Fibroblast of the aortic adventitia (primary cell): ENCODE data around the gene COL4A4. TPM values are rescaled to one million over a fixed set of nuclear protein-coding genes. Genes with fewer than 3 reads are reported as not detected.
A peak's percentile ranks its signal among the peaks of the same experiment; 100 is the strongest.

Source experiments
- DNase-seq: peaks from one replicate; pipeline ENCODE4 v3.0.0-alpha.2; 2010; ENCODE audit warnings: low read depth
- H3K4me3 ChIP-seq: 2 replicates; pipeline ENCODE4 v1.5.1; 2011; ENCODE audit warnings: low read depth, mild to moderate bottlenecking, control low read depth, low read length, moderate library complexity
- CTCF ChIP-seq: IDR thresholded peaks from 2 replicates; pipeline ENCODE4 v1.5.1; 2011; ENCODE audit warnings: mild to moderate bottlenecking, low read length, control low read depth, inconsistent platforms; ENCODE audit not compliant: insufficient read depth
- total RNA-seq: library from RNA; depleted of rRNA; stranded (reverse); fragments of >200 nt; gene quantifications from 2 replicates; pipeline ENCODE4 v1.2.3, GENCODE V29; 2012; ENCODE audit warnings: low replicate concordance

Gene COL4A4
- total RNA-seq, 1 donor, result 2.6 TPM

- H3K4me3 ChIP-seq, result no peak overlapping the region
- TF ChIP-seq CTCF, result no peak
- DNase-seq, result peak; percentile 74
Observed at GRCh38 chr2:226995625-226996041, 168.4 kb downstream of the COL4A4 start.

- no peak overlapping the region for H3K4me3 ChIP-seq
- no peak for TF ChIP-seq CTCF
- DNase-seq, result no peak
Observed at GRCh38 chr2:226994775-226995174, 169.2 kb downstream of the COL4A4 start.

- no peak overlapping the region for H3K4me3 ChIP-seq
- no peak for DNase-seq
- TF ChIP-seq CTCF, result no peak
Observed at GRCh38 chr2:226993171-226993570, 170.8 kb downstream of the COL4A4 start.

- TF ChIP-seq CTCF, result no peak
- no peak for DNase-seq
- H3K4me3 ChIP-seq, result no peak overlapping the region
Observed at GRCh38 chr2:226991663-226992062, 172.3 kb downstream of the COL4A4 start.

- no peak overlapping the region for H3K4me3 ChIP-seq
- no peak for DNase-seq
- no peak for TF ChIP-seq CTCF
Observed at GRCh38 chr2:226985583-226985946, 178.4 kb downstream of the COL4A4 start.

GRCh38 chr2:226984750-226985582, 179.0 kb downstream of the COL4A4 start:
- TF ChIP-seq CTCF, result peak; percentile 64
- peak; percentile 90 for DNase-seq
- H3K4me3 ChIP-seq, result no peak overlapping the region
